Measurements from ENCODE around the gene CALU. TPM values are rescaled to one million over a fixed set of nuclear protein-coding genes. Genes with fewer than 3 reads are reported as not detected.

The CALU gene
- total RNA-seq, 1 experiment from 2014 or later = 957 TPM

DNA sequence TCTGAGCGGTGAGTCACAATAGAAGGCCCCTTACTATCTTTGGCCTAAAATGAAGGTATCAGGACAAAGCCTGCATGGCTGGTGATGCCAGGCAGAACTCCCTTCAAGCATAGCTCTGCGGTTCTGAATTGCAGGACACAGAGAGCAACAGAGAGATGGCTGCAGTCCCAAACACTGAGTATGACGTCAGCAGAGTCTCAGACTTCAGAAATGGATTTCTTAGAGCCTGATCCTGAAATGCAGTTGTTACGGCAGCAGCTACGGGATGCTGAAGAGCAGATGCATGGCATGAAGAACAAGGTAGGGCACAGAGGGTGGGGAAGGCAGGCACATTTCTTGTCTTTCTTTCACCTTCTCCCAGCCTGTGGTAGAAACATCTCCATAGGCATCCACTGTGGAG is 66.1 kb downstream of the CALU start:
- Histone ChIP-seq H3K27ac (no peak overlapping the region), H3K4me3 (no peak overlapping the region), H3K27me3 (replicated peaks) (no peaks in the 10 kb centered on the region), H3K9me3 (replicated peaks) (no peaks in the 10 kb centered on the region), H3K4me1 (replicated peaks) (no peaks in the 10 kb centered on the region), H3K36me3 (peaks cover 3% of the 10 kb centered on the region; the same call in 1 of the 2 replicates)
- no peak for DNase-seq (ENCODE audit: low read depth in 1 of 2, low spot score in 2 of 2)

DNA sequence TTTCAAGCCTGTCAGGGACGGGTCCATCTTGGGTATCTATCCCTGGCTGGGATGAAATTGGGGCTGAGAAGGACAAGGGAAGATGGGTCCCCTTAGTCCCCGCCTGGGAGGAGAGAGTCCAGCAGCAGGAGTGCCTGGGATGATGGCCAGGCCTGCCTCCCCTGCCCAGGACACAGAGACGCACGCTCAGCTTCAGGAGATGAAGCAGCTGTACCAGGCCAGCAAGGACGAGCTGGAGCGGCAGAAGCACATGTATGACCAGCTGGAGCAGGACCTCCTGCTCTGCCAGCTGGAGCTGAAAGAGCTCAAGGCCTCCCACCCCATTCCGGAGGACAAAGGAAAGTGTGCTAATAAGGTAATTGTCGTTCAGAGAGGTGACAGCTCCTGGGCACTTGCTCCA is 68.0 kb downstream of the CALU start:
- no peak for DNase-seq (ENCODE audit: low read depth in 1 of 2, low spot score in 2 of 2)
- Histone ChIP-seq H3K4me3 (no peak overlapping the region), H3K27me3 (replicated peaks) (no peaks in the 10 kb centered on the region), H3K36me3 (peaks cover 3% of the 10 kb centered on the region; the same call in 1 of the 2 replicates), H3K27ac (no peak overlapping the region), H3K9me3 (replicated peaks) (no peaks in the 10 kb centered on the region), H3K4me1 (replicated peaks) (no peaks in the 10 kb centered on the region)

DNA sequence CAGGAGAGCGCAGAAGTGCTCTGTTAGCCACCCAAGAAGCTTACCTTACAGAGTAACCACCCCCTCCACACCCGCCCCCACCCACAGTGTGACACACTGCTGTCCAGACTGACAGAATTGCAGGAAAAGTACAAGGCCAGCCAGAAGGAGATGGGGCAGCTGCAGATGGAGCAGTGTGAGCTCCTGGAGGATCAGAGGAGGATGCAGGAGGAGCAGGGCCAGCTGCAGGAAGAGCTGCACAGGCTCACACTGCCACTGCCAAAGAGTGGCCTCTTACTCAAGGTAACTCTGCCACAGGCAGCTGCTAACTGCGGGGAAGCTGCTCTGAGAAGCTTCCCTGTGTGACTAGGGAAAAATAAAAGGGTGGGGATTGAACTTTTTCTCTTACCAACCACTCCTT is 70.2 kb downstream of the CALU start:
- no peaks in the 10 kb centered on the region for H3K4me1 ChIP-seq (replicated peaks)
- no peak overlapping the region for H3K27ac ChIP-seq
- no peak for DNase-seq (ENCODE audit: low read depth in 1 of 2, low spot score in 2 of 2)
- H3K9me3 ChIP-seq (replicated peaks) = no peaks in the 10 kb centered on the region
- H3K27me3 ChIP-seq (replicated peaks) = no peaks in the 10 kb centered on the region
- H3K36me3 ChIP-seq = peaks cover 3% of the 10 kb centered on the region; the same call in 1 of the 2 replicates
- no peak overlapping the region for H3K4me3 ChIP-seq

DNA sequence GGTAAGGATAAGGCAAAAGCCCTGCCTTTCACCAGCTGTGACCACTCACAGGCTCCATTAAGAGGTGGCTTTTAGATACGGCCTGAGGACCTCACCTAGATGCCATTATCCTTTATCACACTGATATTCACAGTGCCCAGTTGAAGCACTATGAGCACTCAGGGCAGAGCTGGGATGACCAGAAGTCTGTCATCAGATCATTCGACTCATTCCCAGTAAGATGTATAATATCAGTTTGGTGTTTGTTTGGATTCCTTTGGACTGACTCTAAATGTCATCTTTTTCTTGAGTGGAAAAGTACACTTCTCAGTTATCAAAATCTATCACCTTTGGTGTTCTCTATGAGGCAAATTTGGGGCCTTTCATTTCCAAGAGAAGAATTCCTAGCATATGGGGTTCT is 71.3 kb downstream of the CALU start:
- no peak overlapping the region for H3K27ac ChIP-seq
- H3K27me3 ChIP-seq (replicated peaks) = no peaks in the 10 kb centered on the region
- no peak overlapping the region for H3K4me3 ChIP-seq
- DNase-seq (ENCODE audit: low read depth in 1 of 2, low spot score in 2 of 2) = no peak
- 0 out of 2 replicates have a peak, but pooled peaks cover 3% of the 10 kb centered on the region for H3K36me3 ChIP-seq
- H3K4me1 ChIP-seq (replicated peaks) = no peaks in the 10 kb centered on the region
- H3K9me3 ChIP-seq (replicated peaks) = no peaks in the 10 kb centered on the region

GRCh38 chr7:128810997-128811396 is 71.8 kb downstream of the CALU start:
- Histone ChIP-seq H3K4me1 (replicated peaks) (no peaks in the 10 kb centered on the region), H3K27me3 (replicated peaks) (no peaks in the 10 kb centered on the region), H3K4me3 (no peak overlapping the region), H3K9me3 (replicated peaks) (no peaks in the 10 kb centered on the region), H3K27ac (no peak overlapping the region), H3K36me3 (0 out of 2 replicates have a peak, but pooled peaks cover 3% of the 10 kb centered on the region)
- DNase-seq (ENCODE audit: low read depth in 1 of 2, low spot score in 2 of 2) = no peak

- no peaks in the 10 kb centered on the region for H3K4me1 ChIP-seq (replicated peaks)
- no peak overlapping the region for H3K27ac ChIP-seq
- H3K27me3 ChIP-seq (replicated peaks) = no peaks in the 10 kb centered on the region
- H3K9me3 ChIP-seq (replicated peaks) = no peaks in the 10 kb centered on the region
- H3K4me3 ChIP-seq = no peak overlapping the region
- no peak for DNase-seq (ENCODE audit: low read depth in 1 of 2, low spot score in 2 of 2)
- no peaks in the 10 kb centered on the region for H3K36me3 ChIP-seq
Observed at GRCh38 chr7:128811631-128812430, 72.7 kb downstream of the CALU start.

GRCh38 chr7:128812514-128813168 is 73.5 kb downstream of the CALU start:
- H3K4me1 ChIP-seq (replicated peaks) = no peaks in the 10 kb centered on the region
- no peaks in the 10 kb centered on the region for H3K27me3 ChIP-seq (replicated peaks)
- no peak for DNase-seq (ENCODE audit: low read depth in 1 of 2, low spot score in 2 of 2)
- no peaks in the 10 kb centered on the region for H3K36me3 ChIP-seq
- no peaks in the 10 kb centered on the region for H3K9me3 ChIP-seq (replicated peaks)
- H3K4me3 ChIP-seq = no peak overlapping the region
- no peak overlapping the region for H3K27ac ChIP-seq

- Histone ChIP-seq H3K9me3 (replicated peaks) (no peaks in the 10 kb centered on the region), H3K27me3 (replicated peaks) (no peaks in the 10 kb centered on the region), H3K4me1 (replicated peaks) (no peaks in the 10 kb centered on the region), H3K27ac (no peak overlapping the region), H3K4me3 (no peak overlapping the region), H3K36me3 (no peaks in the 10 kb centered on the region)
- DNase-seq (ENCODE audit: low read depth in 1 of 2, low spot score in 2 of 2) = no peak
Observed at GRCh38 chr7:128814499-128814898, 75.3 kb downstream of the CALU start.

DNA sequence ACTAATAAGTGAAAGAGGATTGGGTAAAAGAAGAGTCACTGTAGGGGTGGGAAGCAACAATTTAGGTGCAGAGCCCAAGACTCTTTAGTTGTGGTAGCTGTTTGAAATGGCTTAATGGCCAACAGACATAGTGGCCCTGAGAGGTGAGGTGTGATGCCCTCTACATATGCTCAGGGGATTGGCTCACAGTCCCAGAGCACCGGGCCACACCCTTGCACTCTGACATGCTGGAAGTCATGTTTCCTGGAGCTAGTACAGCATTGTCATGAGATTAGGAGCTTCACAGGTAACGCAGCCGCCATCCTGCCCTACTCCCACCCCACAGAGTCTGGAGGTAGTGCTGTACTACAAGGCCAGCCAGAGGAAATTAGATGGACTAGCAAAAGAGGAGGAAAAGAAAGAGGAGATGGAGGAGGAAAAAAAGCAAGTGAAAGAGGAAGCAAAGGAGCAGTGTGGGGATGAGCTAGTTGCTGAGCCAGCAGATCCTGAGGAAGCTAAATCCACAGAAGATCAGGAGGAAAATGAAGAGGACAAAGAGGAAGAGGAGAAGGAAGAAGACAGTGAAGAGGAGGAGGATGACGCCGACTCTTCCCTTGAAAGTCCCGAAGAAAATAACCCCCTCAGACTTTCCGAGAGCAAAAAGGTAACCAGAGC is 76.3 kb downstream of the CALU start:
- Histone ChIP-seq H3K9me3 (replicated peaks) (no peaks in the 10 kb centered on the region), H3K36me3 (no peaks in the 10 kb centered on the region), H3K4me3 (no peak overlapping the region), H3K4me1 (replicated peaks) (no peaks in the 10 kb centered on the region), H3K27ac (no peak overlapping the region), H3K27me3 (replicated peaks) (no peaks in the 10 kb centered on the region)
- no peak for DNase-seq (ENCODE audit: low read depth in 1 of 2, low spot score in 2 of 2)

DNA sequence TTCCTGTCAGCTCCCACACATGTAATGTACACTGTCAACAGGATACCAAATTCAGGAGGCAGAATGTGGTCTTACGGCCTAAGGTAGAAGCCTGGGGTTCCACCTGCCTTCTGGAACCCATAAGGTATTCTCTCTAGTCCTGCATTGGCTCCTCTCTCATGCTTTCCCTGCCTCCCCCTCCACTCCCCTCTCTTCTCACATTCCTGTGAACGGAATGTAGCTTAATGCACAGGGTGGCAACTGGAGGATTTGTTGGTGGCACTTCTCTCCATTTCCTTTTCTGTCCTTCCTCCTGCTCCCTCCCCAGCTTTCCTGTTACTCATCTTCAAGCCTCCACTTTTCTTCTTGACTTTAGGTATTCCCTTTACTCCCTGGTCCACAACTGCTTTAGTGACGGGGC is 79.5 kb downstream of the CALU start:
- H3K27me3 ChIP-seq (replicated peaks) = no peaks in the 10 kb centered on the region

More for the DNA sequence above, 79.5 kb downstream of the CALU start:
- H3K9me3 ChIP-seq (replicated peaks) = no peaks in the 10 kb centered on the region
- no peak overlapping the region for H3K4me3 ChIP-seq
- no peaks in the 10 kb centered on the region for H3K36me3 ChIP-seq
- H3K27ac ChIP-seq = no peak overlapping the region
- no peak for DNase-seq (ENCODE audit: low read depth in 1 of 2, low spot score in 2 of 2)
- H3K4me1 ChIP-seq (replicated peaks) = no peaks in the 10 kb centered on the region

Other genes starting within 250 kb of the CALU start
- 0.68 TPM in 1 of 2 replicates, not detected in the other for gene GARIN1A, start 67.1 kb upstream of the CALU start, total RNA-seq (2014; rRNA removed; shearing (Covaris generic))
- not detected in 2 replicates for gene OPN1SW, start 36.4 kb downstream of the CALU start, total RNA-seq (2014; rRNA removed; shearing (Covaris generic))
- 1.0 and 1.8 TPM in 2 replicates for gene CCDC136, start 52.6 kb downstream of the CALU start, total RNA-seq (2014; rRNA removed; shearing (Covaris generic))
- gene FLNC, start 91.0 kb downstream of the CALU start, total RNA-seq (2014; rRNA removed; shearing (Covaris generic)) = 56.8 and 84.7 TPM in 2 replicates
- gene ATP6V1F, start 123.5 kb downstream of the CALU start, total RNA-seq (2014; rRNA removed; shearing (Covaris generic)) = 53.6 and 96.2 TPM in 2 replicates
- gene KCP, start 171.3 kb downstream of the CALU start, total RNA-seq (2014; rRNA removed; shearing (Covaris generic)) = not detected in 2 replicates
- gene IRF5, start 198.6 kb downstream of the CALU start, total RNA-seq (2014; rRNA removed; shearing (Covaris generic)) = 0.08 TPM in 1 of 2 replicates, not detected in the other

Data from SJSA1 (cell line).